Measurements from ENCODE around the gene ATL1.

GRCh38 chr14:50559990-50560930, at the start of gene ATL1:
- peak; percentile 47 for TF ChIP-seq TBP (IDR thresholded peaks at IDR 0.05; ENCODE audit: low read depth, low read length)
- TF ChIP-seq EZH2 (IDR thresholded peaks at IDR 0.05; ENCODE audit: low read depth, low read length, severe bottlenecking) = peak; percentile 36
- no peak for TF ChIP-seq CTCF (IDR thresholded peaks at IDR 0.05; ENCODE audit: control extremely low read depth in 1 of 3, insufficient read depth in 1 of 3, low read depth in 1 of 3, low read length in 3 of 3)
- TF ChIP-seq MAFK (IDR thresholded peaks at IDR 0.05; ENCODE audit: low read depth, low read length) = no peak
- TF ChIP-seq JUN (IDR thresholded peaks at IDR 0.05; ENCODE audit: low read depth, low read length) = no peak
- no peak for TF ChIP-seq EP300 (IDR thresholded peaks at IDR 0.05; ENCODE audit: borderline replicate concordance in 1 of 2, low read depth in 2 of 2, low read length in 2 of 2)
- TF ChIP-seq BRCA1 (IDR thresholded peaks at IDR 0.05; ENCODE audit: low read depth, low read length) = no peak
- no peak for TF ChIP-seq SUZ12 (IDR thresholded peaks at IDR 0.05; ENCODE audit: low read length)
- no peak for TF ChIP-seq NRF1 (IDR thresholded peaks at IDR 0.05; ENCODE audit: low read depth, low read length)
- TF ChIP-seq JUND (IDR thresholded peaks at IDR 0.05; ENCODE audit: low read length) = no peak
- no peak for TF ChIP-seq RXRA (IDR thresholded peaks at IDR 0.05; ENCODE audit: insufficient read depth, low read depth, low read length)

All from H1 (cell line).